Stimulated activated CD8-positive, alpha-beta memory T cell treated with anti-CD3 and anti-CD28 coated beads, Interleukin-12 subunit alpha, Interleukin-12 subunit beta, amount 100 ng/mL, for 24 hours (primary cell): ENCODE measurements around the gene PRLR.
"Not testable (repeated sequence)": the region's sequence is repeated elsewhere in the genome, so short reads cannot be mapped to it uniquely, and the experiment has no call there.

ENCODE experiments used
- DNase-seq: peaks from one replicate; pipeline ENCODE4 v3.0.0-alpha.2; 2020; ENCODE audit errors: extremely low read depth

Gene PRLR

GRCh38 chr5:35230038-35230611 is at the start of gene PRLR:
Gene PRLR, minus strand, starts transcription at chr5:35230487. Its CDS starts 140,867 bp downstream, at chr5:35089620.
- no peak for DNase-seq

- DNase-seq: no peak
These were observed 44.7 kb upstream of the PRLR start for GRCh38 chr5:35274839-35275509.

- DNase-seq: no peak
These were observed 38.7 kb upstream of the PRLR start for GRCh38 chr5:35269006-35269405.

- no peak for DNase-seq
These were observed 36.0 kb upstream of the PRLR start for GRCh38 chr5:35266276-35266675.

- DNase-seq: no peak
These were observed 34.2 kb upstream of the PRLR start for GRCh38 chr5:35264509-35264908.

GRCh38 chr5:35263266-35263877 is 33.1 kb upstream of the PRLR start:
- no peak for DNase-seq

GRCh38 chr5:35253582-35253981 is 23.3 kb upstream of the PRLR start:
- DNase-seq: no peak

- DNase-seq: no peak
These were observed 22.7 kb upstream of the PRLR start for GRCh38 chr5:35252963-35253362.

- no peak for DNase-seq
These were observed 18.8 kb upstream of the PRLR start for GRCh38 chr5:35248843-35249780.

- no peak for DNase-seq
These were observed 17.4 kb upstream of the PRLR start for GRCh38 chr5:35247648-35248034.

- no peak for DNase-seq
These were observed 16.8 kb upstream of the PRLR start for GRCh38 chr5:35246900-35247647.

GRCh38 chr5:35246411-35246810 is 16.1 kb upstream of the PRLR start:
- DNase-seq: no peak

- DNase-seq: not testable (repeated sequence)
These were observed 15.1 kb upstream of the PRLR start for GRCh38 chr5:35245371-35245770.

GRCh38 chr5:35244171-35244570 is 13.9 kb upstream of the PRLR start:
- DNase-seq: no peak

GRCh38 chr5:35242702-35243258 is 12.5 kb upstream of the PRLR start:
- no peak for DNase-seq

- no peak for DNase-seq
These were observed 10.6 kb upstream of the PRLR start for GRCh38 chr5:35240892-35241291.

GRCh38 chr5:35239911-35240610 is 9.8 kb upstream of the PRLR start:
- no peak for DNase-seq

- no peak for DNase-seq
These were observed 9.2 kb upstream of the PRLR start for GRCh38 chr5:35239476-35239875.

GRCh38 chr5:35237580-35238376 is 7.5 kb upstream of the PRLR start:
- DNase-seq: no peak

- DNase-seq: no peak
These were observed 6.5 kb upstream of the PRLR start for GRCh38 chr5:35236770-35237169.
